ENCODE measurements around the gene HRAS. TPM values are rescaled to one million over a fixed set of nuclear protein-coding genes. Genes with fewer than 3 reads are reported as not detected.

Gene HRAS
- polyA plus RNA-seq, 1 of the 3 experiments (the other 2 are of a cell fraction) = 217 TPM

- H2AFZ ChIP-seq (ENCODE audit: low read depth) = no peak overlapping the region
- no peaks in the 10 kb centered on the region for H4K20me1 ChIP-seq (ENCODE audit: insufficient read depth)
- no CpG with 5 or more reads among the region's 5 CpGs for WGBS (ENCODE audit: low lambda C conversion rate)
- TF ChIP-seq MEF2A (IDR thresholded peaks at IDR 0.05; ENCODE audit: borderline replicate concordance, low read depth) (no peak), EP300 (IDR thresholded peaks at IDR 0.05; ENCODE audit: borderline replicate concordance in 1 of 2, low read depth in 1 of 2, low read length in 1 of 2) (no peak), IRF3 (IDR thresholded peaks at IDR 0.05; ENCODE audit: low read depth, low read length) (no peak), CTCF (IDR thresholded peaks at IDR 0.05) (no peak), FOSL2 (IDR thresholded peaks at IDR 0.05; ENCODE audit: borderline replicate concordance, low read depth) (no peak), USF2 (IDR thresholded peaks at IDR 0.05; ENCODE audit: borderline replicate concordance, low read depth, low read length) (no peak), USF1 (IDR thresholded peaks at IDR 0.05; ENCODE audit: borderline replicate concordance, low read depth) (no peak), RAD21 (IDR thresholded peaks at IDR 0.05; ENCODE audit: low read length) (no peak), ELF1 (IDR thresholded peaks at IDR 0.05) (no peak), NFIC (IDR thresholded peaks at IDR 0.05; ENCODE audit: borderline replicate concordance) (no peak), PBX3 (IDR thresholded peaks at IDR 0.05) (no peak)
- no peaks in the 10 kb centered on the region for H3K9me2 ChIP-seq
- no peaks in the 10 kb centered on the region for H3K9me3 ChIP-seq
- no peak overlapping the region for H3K4me3 ChIP-seq (ENCODE audit: low read depth in 2 of 2, low read length in 1 of 2)
- H3F3A ChIP-seq (replicated peaks; ENCODE audit: insufficient read depth) = no peaks in the 10 kb centered on the region
- DNase-seq = no peak
- H3K27me3 ChIP-seq (ENCODE audit: insufficient read depth) = no peaks in the 10 kb centered on the region
- no peaks in the 10 kb centered on the region for H3K36me3 ChIP-seq (replicated peaks in 1 of 2; ENCODE audit: control insufficient read depth in 1 of 2, insufficient read depth in 2 of 2, low read length in 1 of 2)
- no peak overlapping the region for H3K9ac ChIP-seq
- ChIA-PET CTCF (interaction anchor here (0.8 to 1.8 kb wide), 3 partner anchors 10 to 177 kb away, joined by 3 to 14 read pairs (median 3); no protein-coding TSS in a partner anchor), POLR2A (no interaction called here)
- no peak overlapping the region for H3K27ac ChIP-seq (ENCODE audit: low read depth in 2 of 2, low read length in 1 of 2)
- no peak overlapping the region for H3K4me2 ChIP-seq
- H3K4me1 ChIP-seq (ENCODE audit: control insufficient read depth in 1 of 2, insufficient read depth in 2 of 2, low read depth in 1 of 2, low read length in 1 of 2) = peaks cover 0 to 12% of the 10 kb centered on the region in 2 experiments; a peak in 1 of 4 replicates
- H3K79me2 ChIP-seq (ENCODE audit: insufficient read depth) = no peaks in the 10 kb centered on the region
These were observed 15.3 kb upstream of the HRAS start for GRCh38 chr11:550746-551085.
